Psoas muscle (tissue), 8 donors: ENCODE data around the gene TSSK3. TPM values are rescaled to one million over a fixed set of nuclear protein-coding genes. Genes with fewer than 3 reads are reported as not detected.
A peak's percentile ranks its signal among the peaks of the same experiment; 100 is the strongest.

Experiments used
- ATAC-seq, 4 donors: fragments of 200-7000 bp; cut with Tn5 transposase; one replicate each; pipeline ENCODE4 v1.9.1; 2020; ENCODE audit warnings: moderate library complexity in 3 of 4, mild to moderate bottlenecking in 2 of 4
- DNase-seq, 2 donors: peaks; one replicate each; pipeline ENCODE4 v3.0.0-alpha.2; 2020
- H3K27ac ChIP-seq: fragments of 200-600 bp; one replicate; pipeline ENCODE4 v1.8.0; 2022
- H3K27me3 ChIP-seq, 3 donors: fragments of 200-600 bp in 1 of 3; one replicate each; pipeline versions ENCODE4 v1.6.1 to v1.8.0; 2013 to 2022; ENCODE audit warnings: low read length in 2 of 3, mild to moderate bottlenecking in 2 of 3, moderate library complexity in 1 of 3; ENCODE audit not compliant: insufficient read depth in 3 of 3
- H3K36me3 ChIP-seq, 2 donors: fragments of 200-600 bp in 1 of 2; one replicate each; pipeline versions ENCODE4 v1.6.1 to v1.8.0; 2013 to 2022; ENCODE audit warnings: low read depth in 1 of 2, mild to moderate bottlenecking in 1 of 2, moderate library complexity in 1 of 2; ENCODE audit not compliant: insufficient read depth in 1 of 2
- H3K4me1 ChIP-seq: fragments of 200-600 bp; one replicate; pipeline ENCODE4 v1.8.0; 2022
- H3K4me3 ChIP-seq: fragments of 200-600 bp; one replicate; pipeline ENCODE4 v1.8.0; 2022; ENCODE audit warnings: mild to moderate bottlenecking
- H3K9me3 ChIP-seq: fragments of 200-600 bp; one replicate; pipeline ENCODE4 v1.8.0; 2022
- WGBS, 3 donors: extraction: QIAGEN DNeasy Blood & Tissue Kit; methylation state at CpG; one replicate each; pipeline versions ENCODE4 v1.1.6 to v1.1.7; 2013; 5-methylcytosine and 5-hydroxymethylcytosine counted together
- intact Hi-C, 2 donors: fragments of 100-400 bp; cut with DNase I; formaldehyde crosslinking; loops; one replicate each; pipeline versions ENCODE4 v1.11.0 to v1.14.2; 2022
- polyA plus RNA-seq, 3 donors: library from polyadenylated mRNA; stranded (reverse); fragments of 200-250 nt; gene quantifications; one replicate each; pipeline ENCODE4 v1.2.3, GENCODE V29; 2013
- total RNA-seq, 4 donors: library from RNA; stranded (reverse); fragmentation: NEBNext Ultra II Directional in 2 of 4; extraction: Animal tissue kit (Norgen Biotek cat#: 25700) in 2 of 4; gene quantifications; one replicate each; pipeline versions ENCODE4 v1.2.1 to v1.2.4, GENCODE V29; 2021 to 2023
- TF ChIP-seq, protein P1 (sequence below): fragments of 200-600 bp; IDR thresholded peaks from one replicate; pipeline ENCODE4 v1.8.0; 2022; ENCODE audit warnings: antibody characterized with exemption
- donor health status: healthy with polysubstance abuse.
- donor health status: DM: no; HTN: no; CAD: no; lungs with moderate emphysema.
- donor health status: Bipolar disorder and iron deficiency.
- donor health status: healthy.
- donor health status: DM: yes; HTN: yes; CAD: no.
- donor health status: DM: no; HTN: no; CAD: no.
- donor health status: DM: no; HTN: no; CAD: no.
- donor health status: DM: yes; HTN: yes; CAD: no.

TSSK3 gene
- total and polyA plus RNA-seq, 7 donors = 0.10 to 4.0 (median 0.80) TPM; not detected in 3

- H3K9me3 ChIP-seq = no peaks in the 10 kb centered on the region
- H3K27ac ChIP-seq = peak overlapping the region; percentile 30
- peak; percentile 56 to 65 for DNase-seq
- intact Hi-C loops = no loop called here
- H3K4me3 ChIP-seq = no peak overlapping the region
- no peak for ATAC-seq
- no peaks in the 10 kb centered on the region for H3K27me3 ChIP-seq
- TF ChIP-seq, protein P1, sequence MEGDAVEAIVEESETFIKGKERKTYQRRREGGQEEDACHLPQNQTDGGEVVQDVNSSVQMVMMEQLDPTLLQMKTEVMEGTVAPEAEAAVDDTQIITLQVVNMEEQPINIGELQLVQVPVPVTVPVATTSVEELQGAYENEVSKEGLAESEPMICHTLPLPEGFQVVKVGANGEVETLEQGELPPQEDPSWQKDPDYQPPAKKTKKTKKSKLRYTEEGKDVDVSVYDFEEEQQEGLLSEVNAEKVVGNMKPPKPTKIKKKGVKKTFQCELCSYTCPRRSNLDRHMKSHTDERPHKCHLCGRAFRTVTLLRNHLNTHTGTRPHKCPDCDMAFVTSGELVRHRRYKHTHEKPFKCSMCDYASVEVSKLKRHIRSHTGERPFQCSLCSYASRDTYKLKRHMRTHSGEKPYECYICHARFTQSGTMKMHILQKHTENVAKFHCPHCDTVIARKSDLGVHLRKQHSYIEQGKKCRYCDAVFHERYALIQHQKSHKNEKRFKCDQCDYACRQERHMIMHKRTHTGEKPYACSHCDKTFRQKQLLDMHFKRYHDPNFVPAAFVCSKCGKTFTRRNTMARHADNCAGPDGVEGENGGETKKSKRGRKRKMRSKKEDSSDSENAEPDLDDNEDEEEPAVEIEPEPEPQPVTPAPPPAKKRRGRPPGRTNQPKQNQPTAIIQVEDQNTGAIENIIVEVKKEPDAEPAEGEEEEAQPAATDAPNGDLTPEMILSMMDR = no peak
- WGBS, 3 donors = 53 to 63% (median 58%) methylated on average over 8 of the region's 8 CpGs
- H3K36me3 ChIP-seq = peaks cover 0 to 10% of the 10 kb centered on the region in 2 donors
- peaks cover 17% of the 10 kb centered on the region for H3K4me1 ChIP-seq
Measured at GRCh38 chr1:32349211-32349708, 13.1 kb upstream of the TSSK3 start.

GRCh38 chr1:32350785-32351398, 11.4 kb upstream of the TSSK3 start:
- Histone ChIP-seq H3K9me3 (no peaks in the 10 kb centered on the region), H3K27me3 (no peaks in the 10 kb centered on the region), H3K27ac (peak overlapping the region; percentile 92), H3K4me3 (peak overlapping the region; percentile 83), H3K4me1 (peaks cover 17% of the 10 kb centered on the region), H3K36me3 (peaks cover 0 to 25% of the 10 kb centered on the region in 2 donors)
- ATAC-seq = peak; percentile 79 to 88 (median 83)
- peak; percentile 85 to 92 for DNase-seq
- intact Hi-C loops = no loop called here
- 20 to 22% (median 21%) methylated on average over 25 to 28 of the region's 28 CpGs for WGBS, 3 donors
- TF ChIP-seq, protein P1 = peak; percentile 48

- Histone ChIP-seq H3K4me3 (peak overlapping the region; percentile 83), H3K27ac (peak overlapping the region; percentile 92), H3K9me3 (no peaks in the 10 kb centered on the region), H3K4me1 (peaks cover 17% of the 10 kb centered on the region), H3K36me3 (peaks cover 0 to 26% of the 10 kb centered on the region in 2 donors), H3K27me3 (no peaks in the 10 kb centered on the region)
- intact Hi-C loops = no loop called here
- peak; percentile 92 to 93 (median 93) for ATAC-seq
- 1 to 2% (median 1%) methylated on average over 52 to 75 of the region's 75 CpGs for WGBS, 3 donors
- peak; percentile 97 for DNase-seq
- TF ChIP-seq, protein P1 = no peak
Measured at GRCh38 chr1:32351399-32352238, 10.7 kb upstream of the TSSK3 start.

GRCh38 chr1:32352239-32352745, 10.0 kb upstream of the TSSK3 start:
- ATAC-seq = peak in 1 of 4 donors; percentile 1
- intact Hi-C loops = no loop called here
- H3K27me3 ChIP-seq = no peaks in the 10 kb centered on the region
- H3K4me1 ChIP-seq = peaks cover 17% of the 10 kb centered on the region
- peaks cover 0 to 26% of the 10 kb centered on the region in 2 donors for H3K36me3 ChIP-seq
- 29 to 40% (median 38%) methylated on average over 8 of the region's 8 CpGs for WGBS, 3 donors
- H3K27ac ChIP-seq = peak overlapping the region; percentile 92
- H3K9me3 ChIP-seq = no peaks in the 10 kb centered on the region
- no peak for DNase-seq
- peak overlapping the region; percentile 83 for H3K4me3 ChIP-seq
- TF ChIP-seq, protein P1 = no peak
